ENCODE measurements around the gene SPATA13. TPM values are rescaled to one million over a fixed set of nuclear protein-coding genes. Genes with fewer than 3 reads are reported as not detected.
"Not testable (repeated sequence)": the region's sequence is repeated elsewhere in the genome, so short reads cannot be mapped to it uniquely, and the experiment has no call there.

Gene SPATA13
- total and polyA plus RNA-seq, 7 experiments from 2014 or later, result 62.2 to 104 (median 96.2) TPM

DNA sequence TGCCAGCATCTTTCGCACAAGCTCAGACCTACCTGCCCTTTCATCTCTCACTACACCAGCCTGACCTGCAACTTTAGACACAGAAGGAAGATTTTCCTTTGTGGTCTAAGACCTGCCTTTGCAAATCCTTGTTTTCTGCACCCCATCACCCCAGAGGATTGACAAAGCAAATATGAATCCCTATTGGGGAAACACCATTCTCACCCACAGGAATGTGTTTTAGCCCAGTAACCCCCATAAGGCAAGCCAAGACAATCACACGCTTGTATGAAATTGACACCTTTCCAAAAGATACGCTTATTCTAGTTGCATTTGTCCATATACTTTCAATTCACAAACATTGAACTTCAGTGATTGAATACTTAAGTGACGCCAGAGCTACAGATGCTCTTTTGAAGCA is 55.7 kb downstream of the SPATA13 start:
- ATAC-seq (no peak), DNase-seq (no peak)
- Histone ChIP-seq H3K9me3 (ENCODE audit: control insufficient read depth in 2 of 3, low read length in 3 of 3) (no peaks in the 10 kb centered on the region), H3K36me3 (ENCODE audit: control insufficient read depth in 2 of 3, insufficient read depth in 3 of 3, low read length in 3 of 3) (no peaks in the 10 kb centered on the region), H3K27me3 (ENCODE audit: control insufficient read depth in 2 of 2, insufficient read depth in 2 of 2, low read length in 2 of 2) (no peaks in the 10 kb centered on the region), H3K4me3 (ENCODE audit: low read length) (no peak overlapping the region), H3K4me1 (ENCODE audit: control insufficient read depth in 2 of 2, insufficient read depth in 2 of 2, low read length in 2 of 2) (peaks cover 0 to 4% of the 10 kb centered on the region in 2 donors), H3K27ac (ENCODE audit: low read depth, low read length) (no peak overlapping the region)
- no peaks in the 10 kb centered on the region for H3K9me3 Mint-ChIP-seq
- intact Hi-C loops (cut with micrococcal nuclease), result no loop called here
- H3K4me1 Mint-ChIP-seq, result peaks cover 6 to 42% (median 10%) of the 10 kb centered on the region in 7 donors
- H3K27ac Mint-ChIP-seq, result peak overlapping the region in 3 of 9 donors; percentile 15 to 66 (median 19)
- no peak overlapping the region for H3K4me3 Mint-ChIP-seq
- peaks cover 0 to 5% (median 0%) of the 10 kb centered on the region in 5 donors for H3K36me3 Mint-ChIP-seq
- peaks cover 0 to 4% (median 0%) of the 10 kb centered on the region in 5 donors for H3K27me3 Mint-ChIP-seq
- ChIA-PET POLR2A (no interaction called here), CTCF (interaction anchor here (0.6 to 1.2 kb wide), 2 partner anchors 81 to 294 kb away, joined by 3 to 4 read pairs; no protein-coding TSS in a partner anchor)

DNA sequence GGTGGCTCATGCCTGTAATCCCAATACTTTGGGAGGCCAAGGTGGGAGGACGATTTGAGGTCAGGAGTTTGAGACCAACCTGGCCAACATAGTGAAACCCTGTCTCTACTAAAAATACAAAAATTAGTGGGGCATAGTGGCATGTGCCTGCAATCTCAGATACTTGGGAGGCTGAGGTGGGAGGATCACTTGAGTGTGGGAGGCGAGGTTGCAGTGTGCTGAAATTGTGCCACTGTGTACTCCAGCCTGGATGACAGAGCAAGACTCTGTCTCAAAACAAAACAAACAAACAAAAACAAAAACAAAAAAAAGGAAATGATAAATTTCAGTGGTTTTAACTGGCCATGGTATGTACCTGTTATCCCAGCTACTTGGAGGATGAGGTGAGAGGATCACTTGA is 56.3 kb downstream of the SPATA13 start:
- Mint-ChIP-seq H3K4me1 (peaks cover 6 to 42% (median 10%) of the 10 kb centered on the region in 7 donors), H3K27ac (peak overlapping the region in 2 of 9 donors; percentile 15 to 19)
- H3K27me3 Mint-ChIP-seq; H3K9me3 Mint-ChIP-seq; H3K4me1 ChIP-seq (ENCODE audit: control insufficient read depth in 2 of 2, insufficient read depth in 2 of 2, low read length in 2 of 2); H3K27me3 ChIP-seq (ENCODE audit: control insufficient read depth in 2 of 2, insufficient read depth in 2 of 2, low read length in 2 of 2); ATAC-seq; H3K4me3 Mint-ChIP-seq; H3K9me3 ChIP-seq (ENCODE audit: control insufficient read depth in 2 of 3, low read length in 3 of 3); H3K4me3 ChIP-seq (ENCODE audit: low read length); DNase-seq; POLR2A ChIA-PET; H3K36me3 ChIP-seq (ENCODE audit: control insufficient read depth in 2 of 3, insufficient read depth in 3 of 3, low read length in 3 of 3); H3K36me3 Mint-ChIP-seq; intact Hi-C loops (cut with micrococcal nuclease); H3K27ac ChIP-seq (ENCODE audit: low read depth, low read length): not testable (repeated sequence)
- CTCF ChIA-PET, result interaction anchor here (4.3 kb wide), 1 partner anchor 164 kb away, joined by 45 read pairs; no protein-coding TSS in a partner anchor

DNA sequence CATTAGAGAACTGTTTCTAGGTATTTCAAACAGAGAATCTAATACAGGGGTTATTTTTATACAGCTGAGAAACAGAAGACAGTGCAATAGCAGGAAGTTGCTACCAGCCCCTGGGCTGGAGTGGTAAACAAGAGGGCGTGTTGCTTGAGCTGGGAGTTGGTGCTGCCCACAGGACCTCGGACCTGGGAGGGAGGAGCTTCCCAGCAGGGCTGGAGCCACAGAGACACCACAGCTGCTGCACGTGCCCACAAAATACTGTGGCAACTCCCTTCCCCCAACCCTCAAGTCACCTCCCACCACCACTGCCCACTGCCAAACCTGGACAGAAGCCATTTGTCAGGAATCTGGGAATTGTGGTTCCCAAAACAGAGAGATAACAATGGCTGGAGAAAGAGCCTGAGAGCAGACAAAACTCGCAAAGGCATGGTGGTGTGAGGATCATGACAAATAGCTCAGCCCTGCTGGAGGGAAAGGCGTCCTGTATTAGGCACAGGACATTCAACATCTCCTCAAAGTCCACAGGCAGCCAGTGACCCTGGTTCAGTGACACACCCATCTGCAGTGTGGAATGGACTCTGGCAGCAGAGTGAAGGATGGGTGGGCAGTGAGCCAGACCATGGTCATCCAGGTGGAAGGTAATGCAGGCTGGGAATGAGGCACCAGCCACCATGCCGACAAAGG is 57.2 kb downstream of the SPATA13 start:
- peaks cover 6 to 41% (median 10%) of the 10 kb centered on the region in 7 donors for H3K4me1 Mint-ChIP-seq
- no peak overlapping the region for H3K27ac ChIP-seq (ENCODE audit: low read depth, low read length)
- intact Hi-C loops (cut with micrococcal nuclease), result no loop called here

DNA sequence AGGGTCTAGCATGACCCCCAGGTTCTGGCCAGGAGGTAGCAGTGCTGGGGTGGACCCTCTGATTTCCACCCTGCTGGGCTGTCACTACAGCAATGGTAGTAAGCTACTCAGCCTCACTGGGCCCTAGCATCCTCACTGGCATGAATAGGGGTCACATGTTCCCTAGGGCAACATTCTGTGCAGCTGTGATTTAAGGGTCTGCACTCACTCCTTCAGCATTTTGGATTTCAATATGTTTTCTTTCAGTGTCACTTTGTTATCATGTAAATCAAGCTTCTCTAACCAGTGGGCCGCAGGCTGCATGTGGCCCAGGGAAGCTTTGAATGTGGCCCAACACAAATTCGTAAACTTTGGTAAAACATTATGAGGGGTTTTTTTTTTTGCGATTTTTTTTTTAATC is 57.8 kb downstream of the SPATA13 start:
- Histone ChIP-seq H3K27me3 (ENCODE audit: control insufficient read depth in 2 of 2, insufficient read depth in 2 of 2, low read length in 2 of 2) (no peaks in the 10 kb centered on the region), H3K36me3 (ENCODE audit: control insufficient read depth in 2 of 3, insufficient read depth in 3 of 3, low read length in 3 of 3) (no peaks in the 10 kb centered on the region), H3K27ac (ENCODE audit: low read depth, low read length) (no peak overlapping the region), H3K9me3 (ENCODE audit: control insufficient read depth in 2 of 3, low read length in 3 of 3) (no peaks in the 10 kb centered on the region), H3K4me1 (ENCODE audit: control insufficient read depth in 2 of 2, insufficient read depth in 2 of 2, low read length in 2 of 2) (peaks cover 0 to 4% of the 10 kb centered on the region in 2 donors), H3K4me3 (ENCODE audit: low read length) (no peak overlapping the region)
- no peaks in the 10 kb centered on the region for H3K36me3 Mint-ChIP-seq
- no peak for DNase-seq
- H3K4me3 Mint-ChIP-seq, result no peak overlapping the region
- H3K27ac Mint-ChIP-seq, result peak overlapping the region in 1 of 9 donors; percentile 36
- CTCF ChIA-PET, result interaction anchor here (1.5 to 4.3 kb wide), 2 partner anchors 57 to 165 kb away, joined by 7 to 45 read pairs; partner anchors contain the start of gene SPATA13
- POLR2A ChIA-PET, result interaction anchor here (0.9 kb wide), 1 partner anchor 114 kb away, joined by 3 read pairs; no protein-coding TSS in a partner anchor
- ATAC-seq, result no peak
- intact Hi-C loops (cut with micrococcal nuclease), result no loop called here
- H3K9me3 Mint-ChIP-seq, result no peaks in the 10 kb centered on the region
- no peaks in the 10 kb centered on the region for H3K27me3 Mint-ChIP-seq
- H3K4me1 Mint-ChIP-seq, result peaks cover 6 to 39% (median 9%) of the 10 kb centered on the region in 7 donors

More for the DNA sequence above, 57.2 kb downstream of the SPATA13 start:
- Histone ChIP-seq H3K27me3 (ENCODE audit: control insufficient read depth in 2 of 2, insufficient read depth in 2 of 2, low read length in 2 of 2) (no peaks in the 10 kb centered on the region), H3K9me3 (ENCODE audit: control insufficient read depth in 2 of 3, low read length in 3 of 3) (no peaks in the 10 kb centered on the region), H3K4me1 (ENCODE audit: control insufficient read depth in 2 of 2, insufficient read depth in 2 of 2, low read length in 2 of 2) (peaks cover 0 to 4% of the 10 kb centered on the region in 2 donors), H3K36me3 (ENCODE audit: control insufficient read depth in 2 of 3, insufficient read depth in 3 of 3, low read length in 3 of 3) (no peaks in the 10 kb centered on the region), H3K4me3 (ENCODE audit: low read length) (no peak overlapping the region)
- H3K27ac Mint-ChIP-seq, result peak overlapping the region in 2 of 9 donors; percentile 64 to 73
- CTCF ChIA-PET, result interaction anchor here (1.1 to 4.3 kb wide), 2 partner anchors 165 to 196 kb away, joined by 4 to 45 read pairs; no protein-coding TSS in a partner anchor
- H3K36me3 Mint-ChIP-seq, result no peaks in the 10 kb centered on the region
- peak overlapping the region in 1 of 10 donors; percentile 20 for H3K4me3 Mint-ChIP-seq
- H3K27me3 Mint-ChIP-seq, result no peaks in the 10 kb centered on the region
- POLR2A ChIA-PET, result interaction anchor here (0.9 kb wide), 1 partner anchor 113 kb away, joined by 3 read pairs; no protein-coding TSS in a partner anchor
- DNase-seq (no peak), ATAC-seq (no peak)
- no peaks in the 10 kb centered on the region for H3K9me3 Mint-ChIP-seq

DNA sequence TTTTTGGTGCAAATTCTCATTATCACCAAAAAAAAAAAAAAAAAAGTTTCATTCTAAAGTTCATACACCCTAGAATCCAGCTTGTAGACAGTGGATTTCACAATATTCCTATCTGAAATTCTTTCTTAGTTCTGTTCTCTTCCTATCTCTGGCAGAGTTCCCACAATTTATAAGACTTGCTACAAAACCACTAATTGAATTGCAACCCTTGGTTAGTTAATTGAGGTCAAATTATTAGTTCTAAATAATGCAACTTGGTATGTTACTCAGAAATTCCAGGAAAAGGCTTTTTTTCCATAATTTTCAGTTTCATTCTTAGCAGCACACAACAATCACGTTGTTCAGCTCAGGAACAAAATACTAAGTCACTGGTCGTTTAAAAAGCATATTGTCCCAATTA is 58.5 kb downstream of the SPATA13 start:
- no peak overlapping the region for H3K4me3 ChIP-seq (ENCODE audit: low read length)
- Mint-ChIP-seq H3K27me3 (no peaks in the 10 kb centered on the region), H3K36me3 (no peaks in the 10 kb centered on the region), H3K4me1 (peaks cover 7 to 39% (median 12%) of the 10 kb centered on the region in 7 donors), H3K27ac (no peak overlapping the region), H3K9me3 (no peaks in the 10 kb centered on the region), H3K4me3 (no peak overlapping the region)
- peaks cover 0 to 7% of the 10 kb centered on the region in 2 donors for H3K4me1 ChIP-seq (ENCODE audit: control insufficient read depth in 2 of 2, insufficient read depth in 2 of 2, low read length in 2 of 2)
- H3K36me3 ChIP-seq (ENCODE audit: control insufficient read depth in 2 of 3, insufficient read depth in 3 of 3, low read length in 3 of 3), result no peaks in the 10 kb centered on the region
- no peaks in the 10 kb centered on the region for H3K27me3 ChIP-seq (ENCODE audit: control insufficient read depth in 2 of 2, insufficient read depth in 2 of 2, low read length in 2 of 2)
- intact Hi-C loops (cut with micrococcal nuclease), result no loop called here
- no peaks in the 10 kb centered on the region for H3K9me3 ChIP-seq (ENCODE audit: control insufficient read depth in 2 of 3, low read length in 3 of 3)
- ChIA-PET POLR2A (interaction anchor here (0.9 to 1.9 kb wide), 2 partner anchors 10 to 115 kb away, joined by 3 to 4 read pairs; no protein-coding TSS in a partner anchor), CTCF (interaction anchor here (0.7 to 4.3 kb wide), 4 partner anchors 10 to 212 kb away, joined by 3 to 45 read pairs (median 7); partner anchors contain the start of gene SPATA13)
- ATAC-seq (no peak), DNase-seq (no peak)
- no peak overlapping the region for H3K27ac ChIP-seq (ENCODE audit: low read depth, low read length)

DNA sequence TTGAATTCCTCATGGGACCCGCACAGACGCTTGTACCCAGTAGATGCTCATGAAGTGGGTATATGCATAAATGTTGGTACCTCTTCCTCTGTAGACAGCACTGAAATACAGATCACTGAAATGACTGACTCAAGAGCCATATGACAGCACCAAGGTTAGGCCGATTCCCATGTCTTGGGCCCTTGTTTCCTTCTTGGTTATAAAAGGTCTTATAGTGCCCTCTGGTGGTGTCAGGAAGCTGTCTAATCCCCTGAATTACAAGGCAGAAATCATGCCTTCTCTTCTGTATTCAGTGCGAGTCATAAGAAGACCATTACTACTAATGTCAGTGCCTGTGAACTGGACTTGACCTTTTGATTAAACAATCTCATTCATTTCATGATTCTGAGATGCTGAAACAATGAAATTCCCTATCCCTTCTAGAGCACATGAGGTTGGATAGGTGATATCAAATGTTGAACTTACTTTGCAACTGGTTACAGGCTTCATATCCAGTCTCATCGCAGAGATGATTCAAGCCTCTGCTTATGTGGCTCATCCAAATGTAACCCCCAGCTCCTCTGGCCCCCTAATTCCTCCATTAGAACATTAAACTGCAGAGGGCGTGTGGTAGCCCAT is 59.7 kb downstream of the SPATA13 start:
- H3K36me3 Mint-ChIP-seq, result no peaks in the 10 kb centered on the region
- H3K9me3 Mint-ChIP-seq, result no peaks in the 10 kb centered on the region
- POLR2A ChIA-PET, result interaction anchor here (0.6 to 1.9 kb wide), 2 partner anchors 9 to 1158 kb away, joined by 3 to 4 read pairs; no protein-coding TSS in a partner anchor
- H3K27ac Mint-ChIP-seq, result peak overlapping the region in 2 of 9 donors; percentile 10 to 50
- no peaks in the 10 kb centered on the region for H3K27me3 Mint-ChIP-seq
- H3K4me3 Mint-ChIP-seq, result no peak overlapping the region
- ATAC-seq, result peak; percentile 88
- DNase-seq, result peak in 7 of 9 donors; percentile 59 to 77 (median 70)
- no peaks in the 10 kb centered on the region for H3K36me3 ChIP-seq (ENCODE audit: control insufficient read depth in 2 of 3, insufficient read depth in 3 of 3, low read length in 3 of 3)
- H3K27ac ChIP-seq (ENCODE audit: low read depth, low read length), result no peak overlapping the region
- H3K4me3 ChIP-seq (ENCODE audit: low read length), result no peak overlapping the region
- no peaks in the 10 kb centered on the region for H3K9me3 ChIP-seq (ENCODE audit: control insufficient read depth in 2 of 3, low read length in 3 of 3)
- intact Hi-C loops (cut with micrococcal nuclease), result loop anchor here (1.0 to 10.0 kb wide), 11 partner anchors 59 to 845 kb away; partner anchors contain the start of genes SPATA13 (in 2 of the 2) and TNFRSF19 (in 1 of the 2)
- H3K4me1 Mint-ChIP-seq, result peaks cover 7 to 44% (median 22%) of the 10 kb centered on the region in 7 donors
- CTCF ChIA-PET, result interaction anchor here (0.6 to 4.3 kb wide), 8 partner anchors 9 to 1776 kb away, joined by 3 to 45 read pairs (median 4); no protein-coding TSS in a partner anchor
- H3K4me1 ChIP-seq (ENCODE audit: control insufficient read depth in 2 of 2, insufficient read depth in 2 of 2, low read length in 2 of 2), result peaks cover 0 to 7% of the 10 kb centered on the region in 2 donors
- H3K27me3 ChIP-seq (ENCODE audit: control insufficient read depth in 2 of 2, insufficient read depth in 2 of 2, low read length in 2 of 2), result no peaks in the 10 kb centered on the region

All from naive thymus-derived CD4-positive, alpha-beta T cell (primary cell).